Upper lobe of left lung (tissue), 6 donors: ENCODE measurements around the gene MED20. TPM values are rescaled to one million over a fixed set of nuclear protein-coding genes. Genes with fewer than 3 reads are reported as not detected.
A peak's percentile ranks its signal among the peaks of the same experiment; 100 is the strongest.

Source experiments
- ATAC-seq, 2 donors: fragments of 200-7000 bp; cut with Tn5 transposase; one replicate each; pipeline ENCODE4 v1.9.1; 2022; ENCODE audit warnings: mild to moderate bottlenecking in 2 of 2, moderate library complexity in 2 of 2; ENCODE audit not compliant: low FRiP score in 2 of 2
- DNase-seq, 2 donors: peaks; one replicate each; pipeline ENCODE4 v3.0.0-alpha.2; 2019 to 2020
- H3K27ac ChIP-seq, 4 donors: fragments of 200-600 bp; sonication (generic); one replicate each; pipeline ENCODE4 v1.5.1; 2016 to 2019
- H3K27me3 ChIP-seq, 4 donors: fragments of 200-600 bp; sonication (generic); one replicate each; pipeline ENCODE4 v1.5.1; 2017 to 2019
- H3K36me3 ChIP-seq, 4 donors: fragments of 200-600 bp; sonication (generic); one replicate each; pipeline ENCODE4 v1.5.1; 2016 to 2019
- H3K4me1 ChIP-seq, 4 donors: fragments of 200-600 bp; sonication (generic); one replicate each; pipeline ENCODE4 v1.5.1; 2018 to 2019
- H3K4me3 ChIP-seq, 4 donors: fragments of 200-600 bp; sonication (generic); one replicate each; pipeline ENCODE4 v1.5.1; 2017 to 2019; ENCODE audit warnings: mild to moderate bottlenecking in 2 of 4, moderate library complexity in 1 of 4
- H3K9me3 ChIP-seq, 4 donors: fragments of 200-600 bp; sonication (generic); one replicate each; pipeline ENCODE4 v1.5.1; 2018 to 2019
- EP300 ChIP-seq, 4 donors: sonication (generic); formaldehyde crosslinking; IDR thresholded peaks; one replicate each; pipeline ENCODE4 v1.5.1; 2017; ENCODE audit warnings: antibody characterized with exemption in 4 of 4, control low read depth in 2 of 4
- POLR2A ChIP-seq, 4 donors: fragments of 450-650 bp; IDR thresholded peaks; one replicate each; pipeline ENCODE4 v1.5.1; 2016 to 2017; ENCODE audit warnings: antibody characterized with exemption in 4 of 4, mild to moderate bottlenecking in 2 of 4
- POLR2AphosphoS5 ChIP-seq, 2 donors: sonication (generic); formaldehyde crosslinking; IDR thresholded peaks; one replicate each; pipeline ENCODE4 v1.5.1; 2017; ENCODE audit warnings: antibody characterized with exemption in 2 of 2
- WGBS, 2 donors: methylation state at CpG; one replicate each; pipeline ENCODE4 v1.1.5; 2017 to 2018; 5-methylcytosine and 5-hydroxymethylcytosine counted together
- small RNA-seq, 4 donors: library from RNA; depleted of rRNA; stranded (forward); fragments of <200 nt; gene quantifications; one replicate each; pipeline ENCODE3, GENCODE V24; 2016
- total RNA-seq, 6 donors: library from RNA; depleted of rRNA in 4 of 6; stranded (reverse); fragments of >200 nt in 4 of 6; gene quantifications; one replicate each; pipeline versions ENCODE4 v1.1.0 to v1.2.1, GENCODE V29; 2016 to 2021
- TF ChIP-seq, protein P1 (sequence below), 6 experiments: fragments of 450-650 bp in 4 of 6; fragments of 200-600 bp in 2 of 6; sonication (generic) in 2 of 6; IDR thresholded peaks; one replicate each; pipeline ENCODE4 v1.5.1; 2016 to 2019; ENCODE audit warnings: antibody characterized with exemption in 6 of 6
- donor health status: DM: no; HTN: no; CAD: no; lungs with moderate emphysema.
- donor health status: DM: no; HTN: yes; CAD: no; lungs with severe emphysema.

MED20 gene
- total RNA-seq, 6 donors from 2014 or later, result 6.4 to 19.9 (median 15.3) TPM

- DNase-seq (peak; percentile 19 to 85), ATAC-seq (peak in 1 of 2 donors; percentile 50)
- WGBS, 2 donors, result 80 to 81% methylated on average over 13 of the region's 13 CpGs
Measured at GRCh38 chr6:41872147-41872546, 48.8 kb downstream of the MED20 start.

DNA sequence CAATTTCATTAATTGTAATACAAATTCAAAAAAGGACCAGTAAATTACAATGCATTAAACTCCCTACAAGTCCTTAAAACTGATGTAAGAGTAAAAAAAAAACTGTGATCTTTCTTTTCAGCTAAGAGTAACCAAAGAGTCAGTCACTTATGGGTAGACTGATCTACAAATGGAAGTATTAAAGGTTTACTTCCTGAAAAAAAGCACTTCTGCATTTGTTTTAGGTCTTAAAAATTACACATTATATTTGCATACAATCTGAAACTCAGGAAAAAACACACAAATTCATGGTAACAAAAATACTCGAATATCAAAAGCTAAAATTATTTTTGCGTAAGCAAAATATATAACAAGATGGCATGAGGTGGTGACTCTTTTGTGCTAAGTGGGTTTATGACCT, 49.2 kb downstream of the MED20 start:
- H3K4me1 ChIP-seq, result no peaks in the 10 kb centered on the region
- H3K9me3 ChIP-seq, result no peaks in the 10 kb centered on the region
- TF ChIP-seq POLR2A (IDR thresholded peaks at IDR 0.05) (no peak), EP300 (IDR thresholded peaks at IDR 0.05) (no peak), POLR2AphosphoS5 (IDR thresholded peaks at IDR 0.05) (no peak)
- TF ChIP-seq, protein P1, sequence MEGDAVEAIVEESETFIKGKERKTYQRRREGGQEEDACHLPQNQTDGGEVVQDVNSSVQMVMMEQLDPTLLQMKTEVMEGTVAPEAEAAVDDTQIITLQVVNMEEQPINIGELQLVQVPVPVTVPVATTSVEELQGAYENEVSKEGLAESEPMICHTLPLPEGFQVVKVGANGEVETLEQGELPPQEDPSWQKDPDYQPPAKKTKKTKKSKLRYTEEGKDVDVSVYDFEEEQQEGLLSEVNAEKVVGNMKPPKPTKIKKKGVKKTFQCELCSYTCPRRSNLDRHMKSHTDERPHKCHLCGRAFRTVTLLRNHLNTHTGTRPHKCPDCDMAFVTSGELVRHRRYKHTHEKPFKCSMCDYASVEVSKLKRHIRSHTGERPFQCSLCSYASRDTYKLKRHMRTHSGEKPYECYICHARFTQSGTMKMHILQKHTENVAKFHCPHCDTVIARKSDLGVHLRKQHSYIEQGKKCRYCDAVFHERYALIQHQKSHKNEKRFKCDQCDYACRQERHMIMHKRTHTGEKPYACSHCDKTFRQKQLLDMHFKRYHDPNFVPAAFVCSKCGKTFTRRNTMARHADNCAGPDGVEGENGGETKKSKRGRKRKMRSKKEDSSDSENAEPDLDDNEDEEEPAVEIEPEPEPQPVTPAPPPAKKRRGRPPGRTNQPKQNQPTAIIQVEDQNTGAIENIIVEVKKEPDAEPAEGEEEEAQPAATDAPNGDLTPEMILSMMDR (IDR thresholded peaks at IDR 0.05), result no peak
- no peaks in the 10 kb centered on the region for H3K36me3 ChIP-seq
- DNase-seq (no peak), ATAC-seq (no peak)
- H3K27ac ChIP-seq, result no peak overlapping the region
- 95 to 99% methylated on average over 2 of the region's 2 CpGs for WGBS, 2 donors
- no peaks in the 10 kb centered on the region for H3K27me3 ChIP-seq
- no peak overlapping the region for H3K4me3 ChIP-seq

More at GRCh38 chr6:41872147-41872546, 48.8 kb downstream of the MED20 start:
- TF ChIP-seq EP300 (IDR thresholded peaks at IDR 0.05) (no peak), POLR2AphosphoS5 (IDR thresholded peaks at IDR 0.05) (no peak)
- Histone ChIP-seq H3K9me3 (no peaks in the 10 kb centered on the region), H3K4me1 (no peaks in the 10 kb centered on the region), H3K4me3 (no peak overlapping the region), H3K27ac (no peak overlapping the region), H3K36me3 (no peaks in the 10 kb centered on the region), H3K27me3 (no peaks in the 10 kb centered on the region)

- Histone ChIP-seq H3K27me3 (no peaks in the 10 kb centered on the region), H3K4me1 (no peaks in the 10 kb centered on the region), H3K36me3 (no peaks in the 10 kb centered on the region), H3K4me3 (no peak overlapping the region), H3K27ac (no peak overlapping the region), H3K9me3 (no peaks in the 10 kb centered on the region)
- no peak for ATAC-seq
- no peak for DNase-seq
- 92 to 97% methylated on average over 6 of the region's 6 CpGs for WGBS, 2 donors
- TF ChIP-seq POLR2AphosphoS5 (IDR thresholded peaks at IDR 0.05) (no peak), POLR2A (IDR thresholded peaks at IDR 0.05) (no peak), EP300 (IDR thresholded peaks at IDR 0.05) (no peak)
- TF ChIP-seq, protein P1 (IDR thresholded peaks at IDR 0.05), result no peak
Measured at GRCh38 chr6:41859356-41859755, 61.6 kb downstream of the MED20 start.

DNA sequence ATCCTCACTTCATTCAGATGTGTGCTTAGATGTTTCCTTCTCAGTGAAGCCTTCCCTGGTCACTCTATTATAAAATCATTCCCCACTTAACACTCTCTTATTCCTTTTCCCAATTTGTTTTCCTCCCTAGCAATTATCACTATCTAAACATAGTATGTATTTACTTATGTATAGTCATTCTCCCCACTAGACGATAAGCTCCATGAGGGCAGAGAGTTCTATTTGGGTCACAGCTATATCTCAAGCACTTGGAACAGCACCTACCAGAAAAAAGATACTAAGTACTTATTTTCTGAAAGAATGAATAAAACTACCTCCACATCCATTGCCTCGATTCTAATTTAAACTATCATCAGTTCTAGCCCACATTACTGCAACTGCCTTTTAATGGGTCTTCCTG, 62.2 kb downstream of the MED20 start:
- DNase-seq, result no peak

More for the DNA sequence above, 62.2 kb downstream of the MED20 start:
- Histone ChIP-seq H3K27me3 (no peaks in the 10 kb centered on the region), H3K36me3 (no peaks in the 10 kb centered on the region), H3K4me3 (no peak overlapping the region), H3K9me3 (no peaks in the 10 kb centered on the region), H3K27ac (no peak overlapping the region), H3K4me1 (no peaks in the 10 kb centered on the region)
- TF ChIP-seq EP300 (IDR thresholded peaks at IDR 0.05) (no peak), POLR2A (IDR thresholded peaks at IDR 0.05) (no peak), POLR2AphosphoS5 (IDR thresholded peaks at IDR 0.05) (no peak)
- TF ChIP-seq, protein P1 (IDR thresholded peaks at IDR 0.05), result no peak
- 87 to 90% methylated on average over 2 of the region's 2 CpGs for WGBS, 2 donors
- ATAC-seq, result no peak

Small RNA genes lying within 50 kb of the gene (small RNA-seq; reads per million reads assigned to genes)
- gene RF00019, result 0 reads per million in 4 donors

Other genes starting within 250 kb of the MED20 start
- gene TFEB, start 185.5 kb downstream of the MED20 start, total RNA-seq, result 10 to 100 TPM; 20.2 to 46.0 (median 27.3) TPM
- gene PGC, start 173.7 kb downstream of the MED20 start, total RNA-seq, result 1,000 to 10,000 TPM in 2 of 6 donors, 100 to 1,000 TPM in 4; 241 to 4,380 (median 659) TPM
- gene FRS3, start 141.2 kb downstream of the MED20 start, total RNA-seq, result 10 to 100 TPM in 1 of 6 donors, 1 to 10 TPM in 5; 4.1 to 26.2 (median 6.8) TPM
- 100 to 1,000 TPM in 1 of 6 donors, 10 to 100 TPM in 4, 1 to 10 TPM in 1; 9.3 to 133 (median 14.6) TPM for gene PRICKLE4, start 140.4 kb downstream of the MED20 start, total RNA-seq
- 100 to 1,000 TPM in 3 of 6 donors, 10 to 100 TPM in 2, 1 to 10 TPM in 1; 7.3 to 169 (median 96.9) TPM for gene TOMM6, start 133.4 kb downstream of the MED20 start, total RNA-seq
- gene USP49, start 25.8 kb downstream of the MED20 start, total RNA-seq, result 10 to 100 TPM in 2 of 6 donors, 1 to 10 TPM in 4; 2.7 to 16.8 (median 4.3) TPM
- gene BYSL, start 360 bp upstream of the MED20 start, total RNA-seq, result 10 to 100 TPM in 3 of 6 donors, 1 to 10 TPM in 3; 5.6 to 20.9 (median 12.5) TPM
- gene CCND3, start 20.7 kb upstream of the MED20 start, total RNA-seq, result 100 to 1,000 TPM; 138 to 305 (median 211) TPM
- 10 to 100 TPM; 23.0 to 67.1 (median 34.4) TPM for gene TAF8, start 129.4 kb upstream of the MED20 start, total RNA-seq
- 10 to 100 TPM in 5 of 6 donors, 1 to 10 TPM in 1; 9.4 to 26.3 (median 17.0) TPM for gene C6orf132, start 221.5 kb upstream of the MED20 start, total RNA-seq